Measurements from ENCODE around the gene HTRA1. TPM values are rescaled to one million over a fixed set of nuclear protein-coding genes. Genes with fewer than 3 reads are reported as not detected.

The HTRA1 gene
- total RNA-seq, 1 experiment from 2014 or later: 42.1 TPM

GRCh38 chr10:122449153-122449552 is 12.2 kb upstream of the HTRA1 start:
- no peak for DNase-seq (ENCODE audit: low read depth)
- in situ Hi-C loops (cut with HindIII; ENCODE audit: low pct_unique_long_range_greater_than_20kb, low sequenced_read_pairs): no loop called here

DNA sequence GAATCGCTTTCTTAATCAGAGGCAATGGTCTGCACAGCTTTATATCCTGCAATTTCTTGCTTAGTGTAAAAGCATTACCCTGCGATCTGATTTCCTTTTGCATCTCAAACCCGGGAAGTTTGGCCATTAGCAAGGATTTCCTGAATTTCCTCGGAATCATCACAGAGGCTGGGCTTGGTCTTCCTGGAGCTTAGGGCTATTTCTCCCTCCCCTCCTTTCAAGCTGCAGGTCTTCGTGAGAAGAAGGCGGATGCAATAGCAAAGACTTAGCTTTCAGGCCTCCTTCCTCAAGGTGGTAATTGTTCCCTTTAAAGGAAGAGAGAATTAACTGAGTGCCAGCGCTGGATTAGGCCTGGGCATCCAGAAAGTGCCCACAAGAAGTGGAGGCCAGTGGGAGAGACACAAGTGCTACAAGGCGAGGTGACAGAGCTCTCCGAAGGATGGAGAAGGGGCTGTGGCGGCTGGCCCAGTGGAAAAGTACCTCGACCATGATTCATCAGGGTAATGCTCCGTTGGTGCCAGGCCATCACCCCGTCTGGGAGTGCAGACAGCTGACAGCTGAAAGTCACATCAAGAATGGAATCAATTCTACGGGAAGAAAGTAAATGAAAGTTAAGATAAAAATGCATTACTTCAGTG is 10.9 kb upstream of the HTRA1 start:
- in situ Hi-C loops (cut with HindIII; ENCODE audit: low pct_unique_long_range_greater_than_20kb, low sequenced_read_pairs): no loop called here
- no peak for DNase-seq (ENCODE audit: low read depth)

DNA sequence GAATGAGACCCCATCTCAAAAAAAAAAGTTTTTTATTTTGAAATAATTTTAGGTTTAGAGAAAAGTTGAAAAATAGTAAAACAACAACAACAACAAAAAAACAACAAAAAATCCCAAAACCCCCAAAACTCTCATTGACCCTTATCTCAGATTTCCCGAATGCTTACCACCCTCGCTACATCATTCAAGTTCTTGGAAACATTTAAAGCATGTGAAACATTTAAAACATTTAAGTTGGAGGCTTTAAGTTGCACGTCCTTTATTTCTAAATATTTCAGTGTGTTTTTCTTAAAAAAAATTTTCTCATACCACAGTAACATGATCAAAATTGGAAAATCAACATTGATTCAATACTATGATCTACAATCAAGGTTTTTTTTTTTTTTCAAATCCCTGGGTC is 7.3 kb upstream of the HTRA1 start:
- no peak for DNase-seq (ENCODE audit: low read depth)
- in situ Hi-C loops (cut with HindIII; ENCODE audit: low pct_unique_long_range_greater_than_20kb, low sequenced_read_pairs): no loop called here

DNA sequence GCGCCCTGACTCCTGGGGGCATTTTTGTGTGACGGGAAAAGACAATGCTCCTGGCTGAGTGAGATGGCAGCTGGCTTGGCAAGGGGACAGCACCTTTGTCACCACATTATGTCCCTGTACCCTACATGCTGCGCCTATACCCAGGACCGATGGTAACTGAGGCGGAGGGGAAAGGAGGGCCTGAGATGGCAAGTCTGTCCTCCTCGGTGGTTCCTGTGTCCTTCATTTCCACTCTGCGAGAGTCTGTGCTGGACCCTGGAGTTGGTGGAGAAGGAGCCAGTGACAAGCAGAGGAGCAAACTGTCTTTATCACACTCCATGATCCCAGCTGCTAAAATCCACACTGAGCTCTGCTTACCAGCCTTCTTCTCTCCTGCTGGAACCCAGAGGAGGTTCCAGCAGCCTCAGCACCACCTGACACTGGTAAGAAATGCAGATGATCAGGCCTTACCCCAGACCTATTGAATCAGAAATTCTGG is 6.7 kb upstream of the HTRA1 start, which contains the start of gene ARMS2:
Gene ARMS2, plus strand, starts transcription at position 51 of the 478 bp plus-strand sequence. Its CDS starts 75 bp downstream, at position 126.
- in situ Hi-C loops (cut with HindIII; ENCODE audit: low pct_unique_long_range_greater_than_20kb, low sequenced_read_pairs): no loop called here
- no peak for DNase-seq (ENCODE audit: low read depth)

DNA sequence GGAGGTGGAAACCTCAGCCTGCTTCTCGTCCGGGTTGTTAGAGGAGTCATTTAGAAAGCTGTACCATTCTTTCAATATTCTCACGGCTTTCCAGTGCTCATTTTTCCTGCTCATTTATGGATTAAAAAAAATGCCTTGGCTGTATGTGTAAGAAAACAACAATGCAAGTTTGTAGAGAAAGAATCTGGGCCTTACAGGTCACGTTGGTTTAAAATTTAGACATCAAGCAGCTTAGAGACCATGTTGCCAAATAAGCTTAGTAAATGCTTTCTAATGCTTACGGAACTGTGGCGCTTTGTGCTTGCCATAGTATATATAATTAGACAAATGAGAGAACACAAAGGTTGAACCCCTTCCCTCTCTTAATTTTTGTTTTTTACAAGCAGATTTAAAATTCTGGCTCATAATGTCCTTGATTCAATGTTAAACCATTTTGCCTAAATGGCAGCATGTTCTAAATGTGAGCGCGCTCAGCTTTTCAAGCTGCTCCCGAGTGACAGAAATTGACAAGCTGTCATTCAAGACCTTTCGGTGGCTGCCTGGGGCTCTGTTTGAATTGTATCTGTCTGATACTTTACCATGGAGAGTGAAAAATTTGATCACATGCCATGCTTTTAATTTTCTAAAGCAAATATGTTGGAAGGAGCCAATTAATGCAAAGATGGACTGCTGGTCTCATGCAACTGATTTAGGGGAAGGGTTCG is 5.8 kb upstream of the HTRA1 start:
- no peak for DNase-seq (ENCODE audit: low read depth)
- in situ Hi-C loops (cut with HindIII; ENCODE audit: low pct_unique_long_range_greater_than_20kb, low sequenced_read_pairs): no loop called here

- in situ Hi-C loops (cut with HindIII; ENCODE audit: low pct_unique_long_range_greater_than_20kb, low sequenced_read_pairs): no loop called here
Observed at GRCh38 chr10:122457934-122458333, 3.4 kb upstream of the HTRA1 start.

GRCh38 chr10:122458693-122459092 is 2.7 kb upstream of the HTRA1 start:
- in situ Hi-C loops (cut with HindIII; ENCODE audit: low pct_unique_long_range_greater_than_20kb, low sequenced_read_pairs): no loop called here

More at GRCh38 chr10:122457934-122458333, 3.4 kb upstream of the HTRA1 start:
- DNase-seq (ENCODE audit: low read depth): no peak

DNA sequence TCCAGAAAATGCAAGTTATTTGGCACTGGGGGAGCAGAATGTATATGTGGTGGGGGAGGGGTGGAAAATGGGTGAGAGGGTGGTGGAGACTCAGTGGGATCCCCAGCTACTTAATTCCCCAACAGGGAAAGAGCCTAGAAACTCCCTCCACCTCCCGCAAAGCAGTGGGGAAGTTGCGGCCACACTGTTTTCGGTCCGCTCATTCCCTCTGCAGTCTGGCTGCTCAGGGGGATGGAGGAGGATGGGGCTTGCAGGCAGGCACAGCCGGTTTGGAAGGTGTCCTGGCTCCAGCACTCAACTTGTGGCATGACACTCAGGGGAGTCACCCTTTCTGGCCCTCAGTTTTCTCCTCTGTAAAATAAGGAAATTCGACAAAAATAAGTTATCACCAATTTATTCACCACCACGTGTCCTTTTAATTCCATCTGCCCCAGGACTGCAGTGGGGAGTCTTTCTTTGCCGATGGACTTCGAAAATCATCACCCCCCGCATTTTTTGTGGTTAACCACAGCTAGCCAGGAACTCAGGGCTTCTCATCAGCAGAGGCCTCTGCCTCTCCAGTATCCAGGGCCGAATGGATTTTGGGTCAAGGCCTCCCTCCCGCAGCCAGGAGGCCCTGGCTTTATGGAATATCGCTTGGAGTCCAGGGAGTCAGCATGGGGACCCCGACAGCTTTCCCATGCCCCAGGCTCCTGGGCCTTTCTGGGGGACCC is 1.6 kb upstream of the HTRA1 start:
- DNase-seq (ENCODE audit: low read depth): no peak
- in situ Hi-C loops (cut with HindIII; ENCODE audit: low pct_unique_long_range_greater_than_20kb, low sequenced_read_pairs): no loop called here

More at GRCh38 chr10:122458693-122459092, 2.7 kb upstream of the HTRA1 start:
- DNase-seq (ENCODE audit: low read depth): no peak

DNA sequence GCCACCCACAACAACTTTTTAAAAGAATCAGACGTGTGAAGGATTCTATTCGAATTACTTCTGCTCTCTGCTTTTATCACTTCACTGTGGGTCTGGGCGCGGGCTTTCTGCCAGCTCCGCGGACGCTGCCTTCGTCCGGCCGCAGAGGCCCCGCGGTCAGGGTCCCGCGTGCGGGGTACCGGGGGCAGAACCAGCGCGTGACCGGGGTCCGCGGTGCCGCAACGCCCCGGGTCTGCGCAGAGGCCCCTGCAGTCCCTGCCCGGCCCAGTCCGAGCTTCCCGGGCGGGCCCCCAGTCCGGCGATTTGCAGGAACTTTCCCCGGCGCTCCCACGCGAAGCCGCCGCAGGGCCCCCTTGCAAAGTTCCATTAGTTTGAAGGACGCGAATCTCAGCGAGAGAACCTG is 461 bp upstream of the HTRA1 start:
- no peak for DNase-seq (ENCODE audit: low read depth)

GRCh38 chr10:122461729-122462532 is 578 bp downstream of the HTRA1 start:
- in situ Hi-C loops (cut with HindIII; ENCODE audit: low pct_unique_long_range_greater_than_20kb, low sequenced_read_pairs): no loop called here
- DNase-seq (ENCODE audit: low read depth): no peak

More for the DNA sequence above, 461 bp upstream of the HTRA1 start:
- in situ Hi-C loops (cut with HindIII; ENCODE audit: low pct_unique_long_range_greater_than_20kb, low sequenced_read_pairs): no loop called here

- in situ Hi-C loops (cut with HindIII; ENCODE audit: low pct_unique_long_range_greater_than_20kb, low sequenced_read_pairs): no loop called here
- no peak for DNase-seq (ENCODE audit: low read depth)
Observed at GRCh38 chr10:122462533-122463465, 1.4 kb downstream of the HTRA1 start.

DNA sequence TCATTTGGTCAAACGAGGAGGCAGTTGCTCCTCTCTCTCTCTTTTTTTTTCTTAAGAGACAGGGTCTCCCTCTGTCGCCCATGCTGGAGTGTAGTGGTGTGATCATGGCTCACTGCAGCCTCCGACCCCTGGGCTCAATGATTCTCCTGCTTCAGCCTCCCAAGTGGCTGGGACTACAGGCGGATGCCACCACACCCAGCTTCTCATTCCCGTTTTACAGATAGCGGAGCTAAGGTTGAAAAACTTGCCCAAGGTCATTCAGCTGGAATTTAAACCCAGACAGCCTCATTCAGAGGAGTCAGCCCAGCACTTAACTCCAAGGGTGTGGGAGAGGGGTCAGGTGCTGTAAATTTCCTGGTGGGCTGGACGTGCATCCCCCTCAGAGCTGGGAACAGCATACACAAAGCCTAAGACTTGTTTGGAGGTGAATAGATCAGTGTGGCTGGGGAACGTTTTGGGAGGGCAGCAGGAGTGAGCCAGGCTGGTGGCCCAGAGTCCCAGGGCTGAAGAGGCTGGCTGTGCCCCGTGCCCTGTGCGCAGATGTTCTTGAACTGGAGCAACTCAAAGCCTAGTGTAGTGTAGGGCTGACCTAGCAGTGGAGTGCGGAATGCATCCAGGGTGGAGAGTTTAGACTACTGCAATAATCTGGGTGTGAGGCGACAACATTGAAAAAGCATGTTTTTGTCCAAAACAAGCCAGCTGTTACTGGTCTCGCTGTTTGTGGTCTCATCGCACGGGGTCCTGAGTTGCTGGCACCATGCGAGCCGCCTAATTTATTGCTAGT is 2.3 kb downstream of the HTRA1 start:
- no peak for DNase-seq (ENCODE audit: low read depth)
- in situ Hi-C loops (cut with HindIII; ENCODE audit: low pct_unique_long_range_greater_than_20kb, low sequenced_read_pairs): no loop called here

GRCh38 chr10:122464250-122464510 is 2.8 kb downstream of the HTRA1 start:
- no peak for DNase-seq (ENCODE audit: low read depth)
- in situ Hi-C loops (cut with HindIII; ENCODE audit: low pct_unique_long_range_greater_than_20kb, low sequenced_read_pairs): no loop called here

- no peak for DNase-seq (ENCODE audit: low read depth)
- in situ Hi-C loops (cut with HindIII; ENCODE audit: low pct_unique_long_range_greater_than_20kb, low sequenced_read_pairs): no loop called here
Observed at GRCh38 chr10:122464586-122464985, 3.2 kb downstream of the HTRA1 start.

DNA sequence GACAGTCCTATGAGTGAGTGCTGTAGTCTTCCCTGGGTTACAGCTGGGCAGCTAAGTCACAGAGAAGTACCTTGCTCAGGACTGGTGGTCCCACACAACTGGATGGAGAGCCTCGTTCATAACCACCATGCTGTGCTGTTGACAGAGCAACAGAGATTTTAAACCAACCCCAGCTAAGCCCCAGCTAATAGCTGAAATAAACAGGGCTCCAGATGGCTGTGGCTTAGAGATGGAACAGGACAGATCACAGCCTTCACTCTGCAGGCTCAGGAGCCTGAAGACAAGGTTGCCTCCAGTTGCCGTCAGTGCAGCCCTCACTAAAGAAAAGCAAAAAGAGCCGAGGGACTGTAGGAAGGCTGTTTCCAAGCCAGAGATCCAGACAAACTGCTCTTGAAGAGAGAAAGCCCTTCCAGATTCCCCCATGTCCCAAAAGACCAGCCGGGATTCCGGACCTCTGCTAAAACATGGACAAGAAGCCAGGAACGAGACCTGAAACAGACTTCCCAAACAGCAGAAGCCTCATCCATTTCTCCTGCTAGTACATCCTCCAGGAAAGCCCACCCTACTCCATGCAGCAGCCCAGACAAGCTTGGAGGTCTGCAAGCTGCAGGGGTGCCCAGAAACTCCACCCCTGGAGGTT is 4.2 kb downstream of the HTRA1 start:
- in situ Hi-C loops (cut with HindIII; ENCODE audit: low pct_unique_long_range_greater_than_20kb, low sequenced_read_pairs): no loop called here

DNA sequence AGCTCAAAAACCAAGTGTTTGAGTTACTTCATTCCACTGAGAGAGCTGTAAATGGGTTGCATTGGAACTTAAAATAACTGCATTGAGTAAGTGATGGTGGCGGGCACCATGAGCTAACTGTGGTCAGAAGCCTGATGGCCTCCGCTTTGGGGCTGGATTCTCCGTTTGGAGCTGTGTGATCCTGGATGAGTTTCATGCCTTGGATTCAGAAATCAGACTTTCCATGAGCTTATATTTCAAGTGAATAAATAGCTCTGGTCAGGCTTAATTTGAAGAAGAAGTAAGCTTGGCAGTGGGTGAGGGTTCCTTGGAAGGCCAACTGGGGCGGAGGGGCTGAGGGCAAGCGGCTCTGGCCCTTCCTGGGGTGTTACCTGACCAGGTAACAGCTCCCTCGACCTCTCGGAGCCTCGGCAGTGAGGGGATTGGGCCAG is 5.6 kb downstream of the HTRA1 start:
- no peak for DNase-seq (ENCODE audit: low read depth)
- in situ Hi-C loops (cut with HindIII; ENCODE audit: low pct_unique_long_range_greater_than_20kb, low sequenced_read_pairs): no loop called here

More for the DNA sequence above, 4.2 kb downstream of the HTRA1 start:
- DNase-seq (ENCODE audit: low read depth): no peak
